PC-3 (cell line): Measurements from ENCODE around the gene TMEM204. TPM values are rescaled to one million over a fixed set of nuclear protein-coding genes. Genes with fewer than 3 reads are reported as not detected.

ENCODE experiments used
- ATAC-seq: fragments of 200-7000 bp; cut with Tn5 transposase; 2 replicates; pipeline ENCODE4 v1.9.1; 2020; ENCODE audit warnings: mild to moderate bottlenecking, moderate library complexity
- BruUV-seq: library from RNA; stranded (reverse); fragments of 400-500 nt; replicated peaks from 2 replicates; lab custom pipeline; 2021; lab: Mats Ljungman, UMichigan
- CTCF ChIA-PET: fragments of 300-600 bp; sonication (Branson Sonifier 250); formaldehyde crosslinking; loops from one replicate; lab custom pipeline; 2022; ENCODE audit warnings: antibody characterized with exemption; lab: Charles Lee
- POLR2A ChIA-PET: fragments of 300-600 bp; sonication (Branson Sonifier 250); formaldehyde crosslinking; loops from one replicate; lab custom pipeline; 2022; ENCODE audit warnings: antibody characterized with exemption; ENCODE audit not compliant: unreplicated experiment; lab: Charles Lee
- DNase-seq: peaks from one replicate; pipeline ENCODE4 v3.0.0-alpha.2; 2015
- H2AFZ ChIP-seq: fragments of 300-600 bp; sonication (generic); 2 replicates; pipeline ENCODE4 v1.6.0; 2016; ENCODE audit warnings: antibody characterized with exemption, low read length
- H3F3A ChIP-seq: fragments of 300-600 bp; sonication (generic); one replicate; pipeline ENCODE4 v1.6.0; 2017; ENCODE audit warnings: antibody characterized with exemption, low read length, control low read depth, mild to moderate bottlenecking; ENCODE audit not compliant: unreplicated experiment
- H3K27ac ChIP-seq: fragments of 300-600 bp; sonication (generic); 2 replicates; pipeline ENCODE4 v1.5.1; 2016; ENCODE audit warnings: mild to moderate bottlenecking, low read length
- H3K27me3 ChIP-seq: fragments of 300-600 bp; sonication (generic); 2 replicates; pipeline ENCODE4 v1.6.1; 2016; ENCODE audit warnings: low read length, mixed read lengths
- H3K36me3 ChIP-seq: fragments of 300-600 bp; sonication (generic); 2 replicates; pipeline ENCODE4 v1.6.1; 2016; ENCODE audit warnings: low read depth, mixed run types, low read length, mixed read lengths
- H3K4me1 ChIP-seq: fragments of 300-600 bp; sonication (generic); 2 replicates; pipeline ENCODE4 v1.5.1; 2016; ENCODE audit warnings: low read length; ENCODE audit not compliant: insufficient read depth
- H3K4me2 ChIP-seq: fragments of 300-600 bp; sonication (generic); 2 replicates; pipeline ENCODE4 v1.6.0; 2016; ENCODE audit warnings: low read length
- H3K4me3 ChIP-seq: fragments of 300-600 bp; sonication (generic); 2 replicates; pipeline ENCODE4 v1.5.1; 2016; ENCODE audit warnings: mild to moderate bottlenecking, low read length, mixed read lengths
- H3K79me2 ChIP-seq: fragments of 300-600 bp; sonication (generic); 2 replicates; pipeline ENCODE4 v1.6.1; 2017; ENCODE audit warnings: low read length, mixed read lengths
- H3K9ac ChIP-seq: fragments of 300-600 bp; sonication (generic); 2 replicates; pipeline ENCODE4 v1.6.0; 2016; ENCODE audit warnings: mild to moderate bottlenecking, low read length
- H3K9me2 ChIP-seq: fragments of 300-600 bp; sonication (generic); replicated peaks from 2 replicates; pipeline ENCODE4 v1.6.1; 2016; ENCODE audit warnings: mixed run types, low read length, mixed read lengths
- H3K9me3 ChIP-seq: fragments of 300-600 bp; sonication (generic); 2 replicates; pipeline ENCODE4 v1.6.1; 2016; ENCODE audit warnings: low read length, mixed read lengths
- H4K20me1 ChIP-seq: fragments of 300-600 bp; sonication (generic); 2 replicates; pipeline ENCODE4 v1.6.1; 2016; ENCODE audit warnings: low read length, mixed read lengths
- EZH2 ChIP-seq: fragments of 300-600 bp; sonication (generic); IDR thresholded peaks from one replicate; pipeline ENCODE4 v1.6.1; 2017; ENCODE audit warnings: antibody characterized with exemption, mild to moderate bottlenecking, low read length; ENCODE audit not compliant: unreplicated experiment
- EZH2phosphoT487 ChIP-seq: fragments of 300-600 bp; sonication (generic); IDR thresholded peaks from 2 replicates; pipeline ENCODE4 v1.6.1; 2018; ENCODE audit warnings: mild to moderate bottlenecking, antibody characterized with exemption, low read length, borderline replicate concordance
- intact Hi-C: fragments of 100-400 bp; cut with micrococcal nuclease; formaldehyde crosslinking; loops from 2 replicates; pipeline ENCODE4 v1.9.0; 2023
- total RNA-seq: library from RNA; depleted of rRNA; stranded (reverse); fragments of >200 nt; gene quantifications from 2 replicates; pipeline ENCODE4 v1.2.3, GENCODE V29; 2014
- TF ChIP-seq, protein P1 (sequence below): fragments of 300-600 bp; sonication (generic); conservative IDR thresholded peaks from 2 replicates; pipeline ENCODE4 v1.5.1; 2017; ENCODE audit warnings: antibody characterized with exemption, low read depth, mild to moderate bottlenecking, low read length

Gene TMEM204
- total RNA-seq, 1 experiment from 2014 or later = not detected

DNA sequence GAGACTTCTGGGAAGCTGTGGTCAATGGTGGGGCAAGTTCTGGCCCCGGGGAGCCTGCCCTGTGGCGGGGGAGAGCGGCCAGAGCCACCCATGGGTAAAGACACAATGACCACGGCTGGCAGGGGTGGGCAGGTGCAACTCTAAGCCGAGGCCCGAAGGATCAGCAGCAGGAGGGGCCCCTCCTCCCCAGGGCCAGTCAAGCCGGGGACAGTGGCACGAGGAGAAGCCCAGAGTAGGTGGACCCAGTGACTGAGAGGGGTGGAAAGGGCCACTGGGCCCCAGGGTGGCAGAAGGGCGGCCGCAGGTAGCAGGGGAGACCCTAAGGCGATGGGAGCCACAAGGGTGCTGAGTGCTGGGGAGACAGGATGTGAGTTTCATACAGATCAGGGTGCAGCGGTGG is 17.7 kb downstream of the TMEM204 start:
- Histone ChIP-seq H3K36me3 (no peaks in the 10 kb centered on the region), H4K20me1 (no peaks in the 10 kb centered on the region), H3K27me3 (no peaks in the 10 kb centered on the region), H3K27ac (no peak overlapping the region), H3K9ac (no peak overlapping the region), H3K79me2 (no peaks in the 10 kb centered on the region), H3K4me1 (peaks cover 7% of the 10 kb centered on the region; the same call in 1 of the 2 replicates), H3K4me2 (no peak overlapping the region), H3K4me3 (no peak overlapping the region), H3F3A (no peaks in the 10 kb centered on the region), H3K9me2 (no peaks in the 10 kb centered on the region), H2AFZ (no peak overlapping the region), H3K9me3 (no peaks in the 10 kb centered on the region)
- no peak for DNase-seq
- BruUV-seq = no TSS peak
- ChIA-PET POLR2A (no interaction called here), CTCF (no interaction called here)
- TF ChIP-seq EZH2phosphoT487 (no peak), EZH2 (no peak)
- TF ChIP-seq, protein P1, sequence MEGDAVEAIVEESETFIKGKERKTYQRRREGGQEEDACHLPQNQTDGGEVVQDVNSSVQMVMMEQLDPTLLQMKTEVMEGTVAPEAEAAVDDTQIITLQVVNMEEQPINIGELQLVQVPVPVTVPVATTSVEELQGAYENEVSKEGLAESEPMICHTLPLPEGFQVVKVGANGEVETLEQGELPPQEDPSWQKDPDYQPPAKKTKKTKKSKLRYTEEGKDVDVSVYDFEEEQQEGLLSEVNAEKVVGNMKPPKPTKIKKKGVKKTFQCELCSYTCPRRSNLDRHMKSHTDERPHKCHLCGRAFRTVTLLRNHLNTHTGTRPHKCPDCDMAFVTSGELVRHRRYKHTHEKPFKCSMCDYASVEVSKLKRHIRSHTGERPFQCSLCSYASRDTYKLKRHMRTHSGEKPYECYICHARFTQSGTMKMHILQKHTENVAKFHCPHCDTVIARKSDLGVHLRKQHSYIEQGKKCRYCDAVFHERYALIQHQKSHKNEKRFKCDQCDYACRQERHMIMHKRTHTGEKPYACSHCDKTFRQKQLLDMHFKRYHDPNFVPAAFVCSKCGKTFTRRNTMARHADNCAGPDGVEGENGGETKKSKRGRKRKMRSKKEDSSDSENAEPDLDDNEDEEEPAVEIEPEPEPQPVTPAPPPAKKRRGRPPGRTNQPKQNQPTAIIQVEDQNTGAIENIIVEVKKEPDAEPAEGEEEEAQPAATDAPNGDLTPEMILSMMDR = no peak
- intact Hi-C loops = no loop called here
- ATAC-seq = no peak

DNA sequence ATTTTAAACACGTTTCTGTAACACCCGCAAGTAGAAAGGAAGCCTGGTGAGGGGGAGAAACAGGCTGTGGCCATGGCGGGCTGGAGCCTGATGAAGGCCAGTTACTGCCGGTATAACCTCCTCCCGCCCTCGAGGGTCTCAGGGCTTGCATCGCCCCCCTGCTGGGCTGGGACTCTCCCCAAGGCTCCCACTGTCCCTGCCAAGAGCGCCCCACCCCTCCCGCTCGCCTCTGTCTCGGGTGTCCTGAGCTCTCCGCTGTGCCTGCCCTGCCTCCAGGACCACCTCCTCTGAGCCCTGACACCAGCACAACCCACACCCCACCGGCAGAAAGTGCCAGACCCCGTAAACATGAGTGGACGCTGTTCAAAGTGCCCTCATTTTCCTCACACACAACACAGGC is 18.7 kb downstream of the TMEM204 start:
- intact Hi-C loops = no loop called here
- TF ChIP-seq EZH2 (no peak), EZH2phosphoT487 (no peak)
- TF ChIP-seq, protein P1 = no peak
- H3K9me2 ChIP-seq = no peaks in the 10 kb centered on the region
- no peaks in the 10 kb centered on the region for H4K20me1 ChIP-seq
- no peaks in the 10 kb centered on the region for H3K27me3 ChIP-seq
- no peak overlapping the region for H2AFZ ChIP-seq
- DNase-seq (no peak), ATAC-seq (no peak)
- H3K27ac ChIP-seq = no peak overlapping the region
- no peaks in the 10 kb centered on the region for H3K36me3 ChIP-seq
- no peaks in the 10 kb centered on the region for H3K79me2 ChIP-seq
- BruUV-seq = no TSS peak
- ChIA-PET POLR2A (no interaction called here), CTCF (no interaction called here)
- H3K4me2 ChIP-seq = no peak overlapping the region
- H3F3A ChIP-seq = no peaks in the 10 kb centered on the region
- H3K4me3 ChIP-seq = no peak overlapping the region
- no peaks in the 10 kb centered on the region for H3K9me3 ChIP-seq
- peaks cover 7% of the 10 kb centered on the region; the same call in 1 of the 2 replicates for H3K4me1 ChIP-seq
- H3K9ac ChIP-seq = no peak overlapping the region

DNA sequence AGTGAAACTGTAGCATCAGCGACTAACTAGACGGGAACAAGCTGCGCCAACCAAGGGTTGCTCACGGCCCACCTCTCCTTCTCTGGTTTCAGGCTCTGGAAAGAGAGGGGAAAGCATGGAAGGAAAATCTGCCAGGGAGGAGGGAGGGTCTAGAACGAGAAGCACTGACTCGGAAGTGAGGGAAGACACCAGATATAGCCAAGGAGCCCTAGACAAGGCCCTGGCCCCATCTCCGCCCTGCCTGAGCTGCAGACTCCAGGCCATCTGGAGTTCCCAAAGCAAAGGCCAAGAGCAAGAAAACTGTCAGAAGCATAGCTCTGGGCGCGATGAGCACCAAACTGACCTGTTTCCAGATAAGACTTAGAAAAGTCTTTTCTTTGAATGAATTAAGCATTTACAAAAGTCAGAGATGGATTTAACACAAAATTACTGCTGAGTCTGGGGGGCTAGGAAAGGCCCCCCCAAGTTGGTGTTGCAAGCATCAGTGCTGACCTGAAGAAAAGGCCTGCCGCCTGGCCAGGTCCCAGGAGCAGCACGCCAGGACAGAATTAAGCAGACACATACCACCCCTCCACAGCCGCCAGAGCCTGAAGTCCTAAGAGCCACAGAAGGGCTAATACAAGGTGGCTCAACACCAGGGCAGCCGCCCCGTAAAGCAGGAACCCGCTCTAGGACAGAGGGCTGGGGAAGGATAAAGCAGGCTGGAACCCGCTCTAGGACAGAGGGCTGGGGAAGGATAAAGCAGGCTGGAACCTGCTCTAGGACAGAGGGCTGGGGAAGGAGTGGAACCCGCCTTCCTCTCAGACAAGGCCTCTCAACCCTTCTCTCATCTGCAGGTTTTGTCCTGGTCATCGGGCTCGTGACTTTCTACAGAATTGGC is 20.7 kb downstream of the TMEM204 start:
- no peaks in the 10 kb centered on the region for H3K9me3 ChIP-seq
- CTCF ChIA-PET = no interaction called here
- no peaks in the 10 kb centered on the region for H3K36me3 ChIP-seq
- H3K27me3 ChIP-seq = no peaks in the 10 kb centered on the region
- no peak for DNase-seq
- no peak overlapping the region for H2AFZ ChIP-seq
- no peaks in the 10 kb centered on the region for H3F3A ChIP-seq
- no peaks in the 10 kb centered on the region for H3K79me2 ChIP-seq
- H3K4me2 ChIP-seq = no peak overlapping the region
- no peaks in the 10 kb centered on the region for H3K4me1 ChIP-seq
- no TSS peak for BruUV-seq
- TF ChIP-seq EZH2phosphoT487 (no peak), EZH2 (no peak)
- TF ChIP-seq, protein P1 = no peak
- H3K9me2 ChIP-seq = no peaks in the 10 kb centered on the region
- no peak for ATAC-seq
- no peak overlapping the region for H3K27ac ChIP-seq
- H3K9ac ChIP-seq = no peak overlapping the region
- intact Hi-C loops = no loop called here
- no peaks in the 10 kb centered on the region for H4K20me1 ChIP-seq
- H3K4me3 ChIP-seq = no peak overlapping the region
- POLR2A ChIA-PET = no interaction called here
